SH-SY5Y (cell line): ENCODE data around the gene UBXN4.

Source experiments
- GATA2 ChIP-seq: IDR thresholded peaks from 2 replicates; pipeline ENCODE4 v1.6.1; 2011; ENCODE audit warnings: mild to moderate bottlenecking, low read depth, low read length
- GATA3 ChIP-seq: IDR thresholded peaks from 2 replicates; pipeline ENCODE4 v1.6.1; 2011; ENCODE audit warnings: low read depth, mild to moderate bottlenecking, low read length, moderate library complexity

GRCh38 chr2:135741395-135742324 lies at the start of gene UBXN4:
- TF ChIP-seq GATA3 (no peak), GATA2 (no peak)
